ENCODE measurements around the gene ST3GAL5. TPM values are rescaled to one million over a fixed set of nuclear protein-coding genes. Genes with fewer than 3 reads are reported as not detected.

Gene ST3GAL5
- total RNA-seq, 4 donors from 2014 or later, result 3.0 to 20.2 (median 13.6) TPM

DNA sequence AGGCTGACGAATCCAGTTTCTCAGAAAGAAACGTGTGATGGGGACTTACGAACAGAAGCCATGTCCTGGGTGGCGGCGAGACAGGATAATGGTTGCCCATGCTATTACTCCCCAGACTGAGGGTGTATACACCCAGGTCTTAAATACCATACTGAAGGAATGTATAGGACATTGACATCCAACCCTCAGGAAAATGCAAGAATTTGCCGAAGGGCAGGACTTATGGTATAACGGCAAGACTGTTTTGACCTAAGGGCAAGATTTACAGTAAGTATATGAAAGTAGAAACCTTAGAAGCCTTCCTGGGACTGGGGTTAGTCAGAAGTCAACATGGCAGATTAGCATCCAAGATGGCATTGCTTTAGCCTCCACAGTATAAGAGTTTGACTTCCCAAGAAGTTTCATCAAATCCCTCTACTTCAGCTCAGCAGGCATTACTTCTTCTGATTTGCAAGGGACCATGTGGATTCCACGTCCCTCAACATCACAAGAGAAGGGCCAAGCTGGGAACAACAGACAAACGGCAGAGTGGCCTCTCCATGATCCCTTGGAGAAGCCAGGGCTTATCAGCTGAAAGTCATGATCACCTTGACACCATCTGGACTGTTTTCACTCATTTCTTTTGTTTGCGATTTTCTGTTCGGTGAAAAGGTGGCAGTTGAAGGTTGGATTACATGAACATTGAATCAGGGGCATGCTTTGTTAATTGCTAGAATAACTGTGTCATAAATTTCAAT, 21.1 kb downstream of the ST3GAL5 start:
- in situ Hi-C loops (cut with MboI; ENCODE audit: low pct_ligation_motif_present in 1 of 4, low pct_unique_long_range_greater_than_20kb in 1 of 4, low sequenced_read_pairs in 3 of 4), result no loop called here
- Histone ChIP-seq H3K27me3 (no peaks in the 10 kb centered on the region), H3K27ac (no peak overlapping the region), H3K4me3 (no peak overlapping the region), H3K36me3 (no peaks in the 10 kb centered on the region), H3K4me1 (peaks cover 0 to 15% (median 7%) of the 10 kb centered on the region in 4 donors), H3K9me3 (no peaks in the 10 kb centered on the region)
- intact Hi-C loops (cut with DNase I; ENCODE audit: low total_unique reads), result no loop called here
- no peak for DNase-seq
- WGBS, 2 donors (ENCODE audit: low coverage in 1 of 2), result 89 to 93% methylated on average over 8 to 11 of the region's 11 CpGs
- no peak for TF ChIP-seq POLR2A (IDR thresholded peaks at IDR 0.05)
- TF ChIP-seq, protein P1, sequence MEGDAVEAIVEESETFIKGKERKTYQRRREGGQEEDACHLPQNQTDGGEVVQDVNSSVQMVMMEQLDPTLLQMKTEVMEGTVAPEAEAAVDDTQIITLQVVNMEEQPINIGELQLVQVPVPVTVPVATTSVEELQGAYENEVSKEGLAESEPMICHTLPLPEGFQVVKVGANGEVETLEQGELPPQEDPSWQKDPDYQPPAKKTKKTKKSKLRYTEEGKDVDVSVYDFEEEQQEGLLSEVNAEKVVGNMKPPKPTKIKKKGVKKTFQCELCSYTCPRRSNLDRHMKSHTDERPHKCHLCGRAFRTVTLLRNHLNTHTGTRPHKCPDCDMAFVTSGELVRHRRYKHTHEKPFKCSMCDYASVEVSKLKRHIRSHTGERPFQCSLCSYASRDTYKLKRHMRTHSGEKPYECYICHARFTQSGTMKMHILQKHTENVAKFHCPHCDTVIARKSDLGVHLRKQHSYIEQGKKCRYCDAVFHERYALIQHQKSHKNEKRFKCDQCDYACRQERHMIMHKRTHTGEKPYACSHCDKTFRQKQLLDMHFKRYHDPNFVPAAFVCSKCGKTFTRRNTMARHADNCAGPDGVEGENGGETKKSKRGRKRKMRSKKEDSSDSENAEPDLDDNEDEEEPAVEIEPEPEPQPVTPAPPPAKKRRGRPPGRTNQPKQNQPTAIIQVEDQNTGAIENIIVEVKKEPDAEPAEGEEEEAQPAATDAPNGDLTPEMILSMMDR (IDR thresholded peaks at IDR 0.05), result no peak
- no peak for TF ChIP-seq POLR2AphosphoS5 (IDR thresholded peaks at IDR 0.05)
- TF ChIP-seq EP300 (IDR thresholded peaks at IDR 0.05; ENCODE audit: low read depth), result no peak

DNA sequence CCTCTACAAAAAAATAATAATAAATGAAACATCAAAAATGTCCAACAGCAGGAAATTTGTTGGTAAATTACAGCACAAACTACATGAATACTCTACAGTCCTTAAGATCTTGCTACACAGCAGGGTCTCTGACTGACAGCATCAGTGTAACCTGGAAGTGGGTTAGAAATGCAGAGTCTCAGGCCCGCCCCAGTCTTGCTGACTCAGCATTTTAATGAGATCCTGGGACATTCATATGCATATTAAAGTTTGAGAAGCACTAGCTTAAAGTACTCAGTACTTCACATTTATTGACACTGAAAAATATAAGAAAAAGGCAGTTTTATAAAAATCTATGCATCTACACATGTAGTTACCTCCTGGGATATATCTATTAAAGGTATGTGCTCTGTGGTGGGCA, 21.7 kb downstream of the ST3GAL5 start:
- Histone ChIP-seq H3K36me3 (no peaks in the 10 kb centered on the region), H3K9me3 (no peaks in the 10 kb centered on the region), H3K4me3 (no peak overlapping the region), H3K27ac (no peak overlapping the region), H3K27me3 (no peaks in the 10 kb centered on the region), H3K4me1 (peaks cover 0 to 15% (median 7%) of the 10 kb centered on the region in 4 donors)
- DNase-seq, result no peak
- in situ Hi-C loops (cut with MboI; ENCODE audit: low pct_ligation_motif_present in 1 of 4, low pct_unique_long_range_greater_than_20kb in 1 of 4, low sequenced_read_pairs in 3 of 4), result no loop called here
- TF ChIP-seq EP300 (IDR thresholded peaks at IDR 0.05; ENCODE audit: low read depth) (no peak), POLR2A (IDR thresholded peaks at IDR 0.05) (no peak)
- intact Hi-C loops (cut with DNase I; ENCODE audit: low total_unique reads), result no loop called here
- 96 to 100% methylated on average over 1 of the region's 1 CpG for WGBS, 2 donors (ENCODE audit: low coverage in 1 of 2)

DNA sequence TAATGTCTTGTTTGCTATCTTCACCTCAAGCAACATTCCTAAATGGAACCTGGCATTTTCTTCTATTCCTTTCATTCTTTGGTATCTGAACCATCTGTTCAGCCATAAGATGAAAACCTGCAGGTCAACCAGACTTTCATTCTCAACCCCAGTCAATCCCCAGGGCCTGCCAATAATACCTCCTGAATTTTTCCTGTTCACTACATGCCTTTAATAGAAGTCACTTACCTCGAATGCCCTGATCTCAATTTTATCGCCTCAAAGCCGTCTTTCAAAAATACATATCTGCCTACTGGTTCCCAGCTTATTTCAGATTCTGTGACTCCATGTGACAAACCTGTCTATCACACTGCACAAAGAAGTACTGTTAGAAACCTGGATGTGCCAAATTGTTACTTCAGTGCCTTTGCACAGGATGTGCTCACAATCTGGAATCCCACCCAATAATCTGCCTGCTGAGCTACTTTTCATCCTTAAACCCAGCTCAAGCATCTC, 22.6 kb downstream of the ST3GAL5 start:
- H3K27ac ChIP-seq, result no peak overlapping the region
- WGBS, 2 donors (ENCODE audit: low coverage in 1 of 2), result 92 to 95% methylated on average over 3 of the region's 3 CpGs
- peaks cover 0 to 15% (median 7%) of the 10 kb centered on the region in 4 donors for H3K4me1 ChIP-seq
- in situ Hi-C loops (cut with MboI; ENCODE audit: low pct_ligation_motif_present in 1 of 4, low pct_unique_long_range_greater_than_20kb in 1 of 4, low sequenced_read_pairs in 3 of 4) (no loop called here), intact Hi-C loops (cut with DNase I; ENCODE audit: low total_unique reads) (no loop called here)
- TF ChIP-seq POLR2A (IDR thresholded peaks at IDR 0.05), result no peak
- TF ChIP-seq, protein P1 (IDR thresholded peaks at IDR 0.05), result no peak
- TF ChIP-seq POLR2AphosphoS5 (IDR thresholded peaks at IDR 0.05), result no peak
- TF ChIP-seq EP300 (IDR thresholded peaks at IDR 0.05; ENCODE audit: low read depth), result no peak
- no peaks in the 10 kb centered on the region for H3K9me3 ChIP-seq
- no peaks in the 10 kb centered on the region for H3K27me3 ChIP-seq
- no peaks in the 10 kb centered on the region for H3K36me3 ChIP-seq
- DNase-seq, result no peak
- H3K4me3 ChIP-seq, result no peak overlapping the region

DNA sequence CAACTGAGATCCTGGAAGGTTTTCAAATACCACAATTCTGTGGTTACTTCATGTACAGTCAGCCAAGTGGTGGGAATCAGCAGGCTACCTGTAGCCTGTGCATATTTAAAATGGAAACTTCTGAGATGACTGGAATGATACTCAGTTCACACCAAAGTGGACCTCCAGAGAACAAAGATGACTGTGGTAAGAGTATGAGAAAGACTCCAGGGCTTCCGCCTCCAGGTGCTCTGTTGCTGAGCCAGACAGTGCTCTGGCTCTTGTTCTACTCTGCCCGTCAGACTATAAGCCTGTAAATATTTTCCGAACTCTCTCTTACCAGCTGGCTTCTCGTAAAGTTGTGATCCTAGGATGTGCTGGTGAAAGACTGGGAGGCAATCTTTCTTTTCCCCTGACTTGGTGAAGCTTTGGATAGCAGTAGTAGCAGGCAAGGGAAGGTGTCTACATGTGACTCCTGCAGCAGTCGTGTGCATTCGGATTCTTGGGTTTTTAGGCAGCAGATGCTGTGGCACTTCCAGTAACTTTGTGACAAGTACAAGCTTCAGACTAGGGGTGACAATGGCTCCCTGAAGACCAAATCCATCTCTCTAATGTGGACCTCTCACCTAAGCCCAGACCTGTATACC, 23.1 kb downstream of the ST3GAL5 start:
- Histone ChIP-seq H3K9me3 (no peaks in the 10 kb centered on the region), H3K27me3 (no peaks in the 10 kb centered on the region), H3K4me1 (peaks cover 0 to 15% (median 7%) of the 10 kb centered on the region in 4 donors), H3K4me3 (no peak overlapping the region), H3K36me3 (no peaks in the 10 kb centered on the region), H3K27ac (peak overlapping the region in 1 of 4 donors; percentile 8)
- TF ChIP-seq, protein P1 (IDR thresholded peaks at IDR 0.05), result no peak
- peak in 1 of 3 donors; percentile 23 for TF ChIP-seq POLR2AphosphoS5 (IDR thresholded peaks at IDR 0.05)
- no peak for DNase-seq
- WGBS, 2 donors (ENCODE audit: low coverage in 1 of 2), result 55% methylated on average over 3 to 6 of the region's 6 CpGs
- in situ Hi-C loops (cut with MboI; ENCODE audit: low pct_ligation_motif_present in 1 of 4, low pct_unique_long_range_greater_than_20kb in 1 of 4, low sequenced_read_pairs in 3 of 4), result no loop called here
- intact Hi-C loops (cut with DNase I; ENCODE audit: low total_unique reads), result no loop called here
